Measurements from ENCODE around the gene CACYBP.
"Not testable (repeated sequence)": the region's sequence is repeated elsewhere in the genome, so short reads cannot be mapped to it uniquely, and the experiment has no call there.

CACYBP gene

GRCh38 chr1:175002910-175003517, 3.3 kb downstream of the CACYBP start:
- Histone ChIP-seq H3K36me3 (ENCODE audit: insufficient read depth, low read length) (peaks cover 30% of the 10 kb centered on the region), H3K4me3 (ENCODE audit: low read length) (no peak overlapping the region), H3K4me1 (ENCODE audit: insufficient read depth, low read length) (peaks cover 10% of the 10 kb centered on the region), H3K27me3 (ENCODE audit: insufficient read depth, low read length) (no peaks in the 10 kb centered on the region), H3K9me3 (ENCODE audit: low read length) (no peaks in the 10 kb centered on the region), H2AFZ (ENCODE audit: low read depth, low read length) (no peak overlapping the region)

- Histone ChIP-seq H3K4me3 (ENCODE audit: low read length) (no peak overlapping the region), H2AFZ (ENCODE audit: low read depth, low read length) (no peak overlapping the region), H3K4me1 (ENCODE audit: insufficient read depth, low read length) (peaks cover 8% of the 10 kb centered on the region), H3K36me3 (ENCODE audit: insufficient read depth, low read length) (peaks cover 35% of the 10 kb centered on the region), H3K27me3 (ENCODE audit: insufficient read depth, low read length) (no peaks in the 10 kb centered on the region), H3K9me3 (ENCODE audit: low read length) (no peaks in the 10 kb centered on the region)
Measured at GRCh38 chr1:175003521-175003920, 3.8 kb downstream of the CACYBP start.

GRCh38 chr1:175005085-175005783, 5.5 kb downstream of the CACYBP start:
- H3K9me3 ChIP-seq (ENCODE audit: low read length): no peaks in the 10 kb centered on the region
- peaks cover 50% of the 10 kb centered on the region for H3K36me3 ChIP-seq (ENCODE audit: insufficient read depth, low read length)
- no peaks in the 10 kb centered on the region for H3K27me3 ChIP-seq (ENCODE audit: insufficient read depth, low read length)
- H3K4me1 ChIP-seq (ENCODE audit: insufficient read depth, low read length): peaks cover 8% of the 10 kb centered on the region
- H3K4me3 ChIP-seq (ENCODE audit: low read length): no peak overlapping the region
- no peak overlapping the region for H2AFZ ChIP-seq (ENCODE audit: low read depth, low read length)

- peaks cover 92% of the 10 kb centered on the region for H3K36me3 ChIP-seq (ENCODE audit: insufficient read depth, low read length)
- no peak overlapping the region for H3K4me3 ChIP-seq (ENCODE audit: low read length)
- no peaks in the 10 kb centered on the region for H3K4me1 ChIP-seq (ENCODE audit: insufficient read depth, low read length)
- H3K27me3 ChIP-seq (ENCODE audit: insufficient read depth, low read length): no peaks in the 10 kb centered on the region
- no peaks in the 10 kb centered on the region for H3K9me3 ChIP-seq (ENCODE audit: low read length)
- H2AFZ ChIP-seq (ENCODE audit: low read depth, low read length): no peak overlapping the region
Measured at GRCh38 chr1:175009532-175009931, 9.8 kb downstream of the CACYBP start.

GRCh38 chr1:175013445-175013844, 13.7 kb downstream of the CACYBP start:
- Histone ChIP-seq H2AFZ (ENCODE audit: low read depth, low read length) (no peak overlapping the region), H3K4me1 (ENCODE audit: insufficient read depth, low read length) (no peaks in the 10 kb centered on the region), H3K27me3 (ENCODE audit: insufficient read depth, low read length) (no peaks in the 10 kb centered on the region), H3K9me3 (ENCODE audit: low read length) (no peaks in the 10 kb centered on the region), H3K36me3 (ENCODE audit: insufficient read depth, low read length) (peaks cover 90% of the 10 kb centered on the region), H3K4me3 (ENCODE audit: low read length) (no peak overlapping the region)

- Histone ChIP-seq H3K27me3 (ENCODE audit: insufficient read depth, low read length) (no peaks in the 10 kb centered on the region), H3K4me3 (ENCODE audit: low read length) (no peak overlapping the region), H3K4me1 (ENCODE audit: insufficient read depth, low read length) (peaks cover 7% of the 10 kb centered on the region), H3K9me3 (ENCODE audit: low read length) (no peaks in the 10 kb centered on the region), H2AFZ (ENCODE audit: low read depth, low read length) (no peak overlapping the region), H3K36me3 (ENCODE audit: insufficient read depth, low read length) (peaks cover 78% of the 10 kb centered on the region)
Measured at GRCh38 chr1:175015243-175015642, 15.5 kb downstream of the CACYBP start.

GRCh38 chr1:175019524-175019923, 19.8 kb downstream of the CACYBP start:
- no peaks in the 10 kb centered on the region for H3K27me3 ChIP-seq (ENCODE audit: insufficient read depth, low read length)
- H3K4me3 ChIP-seq (ENCODE audit: low read length): no peak overlapping the region
- H3K4me1 ChIP-seq (ENCODE audit: insufficient read depth, low read length): peaks cover 20% of the 10 kb centered on the region
- peaks cover 36% of the 10 kb centered on the region for H3K36me3 ChIP-seq (ENCODE audit: insufficient read depth, low read length)
- no peak overlapping the region for H2AFZ ChIP-seq (ENCODE audit: low read depth, low read length)
- H3K9me3 ChIP-seq (ENCODE audit: low read length): no peaks in the 10 kb centered on the region

GRCh38 chr1:175023043-175023921, 23.5 kb downstream of the CACYBP start, which contains the start of gene MRPS14:
Gene MRPS14, minus strand, starts transcription at chr1:175023425. Its CDS starts 17 bp downstream, at chr1:175023408.
- no peaks in the 10 kb centered on the region for H3K27me3 ChIP-seq (ENCODE audit: insufficient read depth, low read length)
- H3K4me1 ChIP-seq (ENCODE audit: insufficient read depth, low read length): peaks cover 20% of the 10 kb centered on the region
- H3K36me3 ChIP-seq (ENCODE audit: insufficient read depth, low read length): peaks cover 6% of the 10 kb centered on the region
- H2AFZ ChIP-seq (ENCODE audit: low read depth, low read length): peak within 1 kb of the TSS; percentile 71
- H3K9me3 ChIP-seq (ENCODE audit: low read length): no peaks in the 10 kb centered on the region
- peak within 1 kb of the TSS; percentile 89 for H3K4me3 ChIP-seq (ENCODE audit: low read length)

GRCh38 chr1:175023922-175024242, 24.1 kb downstream of the CACYBP start:
- H3K27me3 ChIP-seq (ENCODE audit: insufficient read depth, low read length); H3K36me3 ChIP-seq (ENCODE audit: insufficient read depth, low read length); H3K9me3 ChIP-seq (ENCODE audit: low read length): not testable (repeated sequence)
- Histone ChIP-seq H3K4me1 (ENCODE audit: insufficient read depth, low read length) (peaks cover 20% of the 10 kb centered on the region), H3K4me3 (ENCODE audit: low read length) (peak overlapping the region; percentile 89), H2AFZ (ENCODE audit: low read depth, low read length) (peak overlapping the region; percentile 71)

- H3K4me1 ChIP-seq (ENCODE audit: insufficient read depth, low read length): peaks cover 18% of the 10 kb centered on the region
- no peak overlapping the region for H3K4me3 ChIP-seq (ENCODE audit: low read length)
- H3K36me3 ChIP-seq (ENCODE audit: insufficient read depth, low read length): no peaks in the 10 kb centered on the region
- no peak overlapping the region for H2AFZ ChIP-seq (ENCODE audit: low read depth, low read length)
- no peaks in the 10 kb centered on the region for H3K9me3 ChIP-seq (ENCODE audit: low read length)
- H3K27me3 ChIP-seq (ENCODE audit: insufficient read depth, low read length): no peaks in the 10 kb centered on the region
Measured at GRCh38 chr1:175024773-175025172, 25.0 kb downstream of the CACYBP start.

GRCh38 chr1:175033953-175034352, 34.2 kb downstream of the CACYBP start:
- H3K27me3 ChIP-seq (ENCODE audit: insufficient read depth, low read length): no peaks in the 10 kb centered on the region
- H2AFZ ChIP-seq (ENCODE audit: low read depth, low read length): no peak overlapping the region
- no peak overlapping the region for H3K4me3 ChIP-seq (ENCODE audit: low read length)
- H3K9me3 ChIP-seq (ENCODE audit: low read length): no peaks in the 10 kb centered on the region
- H3K4me1 ChIP-seq (ENCODE audit: insufficient read depth, low read length): peaks cover 15% of the 10 kb centered on the region
- H3K36me3 ChIP-seq (ENCODE audit: insufficient read depth, low read length): no peaks in the 10 kb centered on the region

GRCh38 chr1:175034775-175035174, 35.0 kb downstream of the CACYBP start:
- Histone ChIP-seq H3K4me1 (ENCODE audit: insufficient read depth, low read length) (peaks cover 15% of the 10 kb centered on the region), H2AFZ (ENCODE audit: low read depth, low read length) (no peak overlapping the region), H3K36me3 (ENCODE audit: insufficient read depth, low read length) (no peaks in the 10 kb centered on the region), H3K4me3 (ENCODE audit: low read length) (no peak overlapping the region), H3K27me3 (ENCODE audit: insufficient read depth, low read length) (no peaks in the 10 kb centered on the region), H3K9me3 (ENCODE audit: low read length) (no peaks in the 10 kb centered on the region)

- H3K4me3 ChIP-seq (ENCODE audit: low read length): no peak overlapping the region
- H2AFZ ChIP-seq (ENCODE audit: low read depth, low read length): no peak overlapping the region
- no peaks in the 10 kb centered on the region for H3K36me3 ChIP-seq (ENCODE audit: insufficient read depth, low read length)
- H3K27me3 ChIP-seq (ENCODE audit: insufficient read depth, low read length): no peaks in the 10 kb centered on the region
- peaks cover 11% of the 10 kb centered on the region for H3K4me1 ChIP-seq (ENCODE audit: insufficient read depth, low read length)
- H3K9me3 ChIP-seq (ENCODE audit: low read length): no peaks in the 10 kb centered on the region
Measured at GRCh38 chr1:175035865-175036264, 36.1 kb downstream of the CACYBP start.

All from neuron (in vitro differentiated cells).